Measurements from ENCODE around the gene ZNF580. TPM values are rescaled to one million over a fixed set of nuclear protein-coding genes. Genes with fewer than 3 reads are reported as not detected.
A peak's percentile ranks its signal among the peaks of the same experiment; 100 is the strongest.

The ZNF580 gene
- total RNA-seq, 1 donor from 2014 or later, result 81.2 TPM

DNA sequence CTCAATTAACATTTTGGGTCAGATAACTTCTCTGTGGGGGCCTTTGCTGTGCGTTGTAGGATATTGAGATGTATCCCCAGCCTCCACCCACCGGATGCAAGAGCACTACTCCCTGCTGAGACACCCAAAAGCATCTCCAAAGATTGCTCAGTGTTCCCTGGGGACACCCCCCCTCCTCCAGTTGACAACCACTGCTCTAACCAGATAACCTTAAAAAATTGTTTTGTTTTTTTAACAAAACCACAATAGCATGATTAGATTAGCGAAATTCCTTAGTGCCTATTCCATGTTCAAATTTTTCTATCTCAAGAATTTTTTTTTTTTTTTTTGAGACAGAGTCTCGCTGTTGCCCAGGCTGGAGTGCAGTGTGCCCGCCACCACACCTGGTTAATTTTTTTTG lies 31.6 kb downstream of the ZNF580 start:
- H3K9me3 Mint-ChIP-seq, result no peaks in the 10 kb centered on the region
- ATAC-seq (ENCODE audit: low read depth) (no peak), DNase-seq (no peak)
- ChIA-PET CTCF (interaction anchor here (1.9 kb wide), 1 partner anchor 40 kb away, joined by 21 read pairs; no protein-coding TSS in a partner anchor), POLR2A (interaction anchor here (1.1 to 1.8 kb wide), 2 partner anchors 10 to 18 kb away, joined by 6 to 10 read pairs; partner anchors contain the start of gene U2AF2)
- no peak overlapping the region for H3K4me3 Mint-ChIP-seq
- H3K27ac Mint-ChIP-seq, result peak overlapping the region; percentile 50
- H3K36me3 Mint-ChIP-seq (ENCODE audit: low read depth), result peaks cover 69% of the 10 kb centered on the region
- H3K27me3 Mint-ChIP-seq, result no peaks in the 10 kb centered on the region
- intact Hi-C loops (cut with micrococcal nuclease), result no loop called here
- peaks cover 43% of the 10 kb centered on the region for H3K4me1 Mint-ChIP-seq
- TF ChIP-seq, protein P1, sequence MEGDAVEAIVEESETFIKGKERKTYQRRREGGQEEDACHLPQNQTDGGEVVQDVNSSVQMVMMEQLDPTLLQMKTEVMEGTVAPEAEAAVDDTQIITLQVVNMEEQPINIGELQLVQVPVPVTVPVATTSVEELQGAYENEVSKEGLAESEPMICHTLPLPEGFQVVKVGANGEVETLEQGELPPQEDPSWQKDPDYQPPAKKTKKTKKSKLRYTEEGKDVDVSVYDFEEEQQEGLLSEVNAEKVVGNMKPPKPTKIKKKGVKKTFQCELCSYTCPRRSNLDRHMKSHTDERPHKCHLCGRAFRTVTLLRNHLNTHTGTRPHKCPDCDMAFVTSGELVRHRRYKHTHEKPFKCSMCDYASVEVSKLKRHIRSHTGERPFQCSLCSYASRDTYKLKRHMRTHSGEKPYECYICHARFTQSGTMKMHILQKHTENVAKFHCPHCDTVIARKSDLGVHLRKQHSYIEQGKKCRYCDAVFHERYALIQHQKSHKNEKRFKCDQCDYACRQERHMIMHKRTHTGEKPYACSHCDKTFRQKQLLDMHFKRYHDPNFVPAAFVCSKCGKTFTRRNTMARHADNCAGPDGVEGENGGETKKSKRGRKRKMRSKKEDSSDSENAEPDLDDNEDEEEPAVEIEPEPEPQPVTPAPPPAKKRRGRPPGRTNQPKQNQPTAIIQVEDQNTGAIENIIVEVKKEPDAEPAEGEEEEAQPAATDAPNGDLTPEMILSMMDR (IDR thresholded peaks at IDR 0.05), result no peak

DNA sequence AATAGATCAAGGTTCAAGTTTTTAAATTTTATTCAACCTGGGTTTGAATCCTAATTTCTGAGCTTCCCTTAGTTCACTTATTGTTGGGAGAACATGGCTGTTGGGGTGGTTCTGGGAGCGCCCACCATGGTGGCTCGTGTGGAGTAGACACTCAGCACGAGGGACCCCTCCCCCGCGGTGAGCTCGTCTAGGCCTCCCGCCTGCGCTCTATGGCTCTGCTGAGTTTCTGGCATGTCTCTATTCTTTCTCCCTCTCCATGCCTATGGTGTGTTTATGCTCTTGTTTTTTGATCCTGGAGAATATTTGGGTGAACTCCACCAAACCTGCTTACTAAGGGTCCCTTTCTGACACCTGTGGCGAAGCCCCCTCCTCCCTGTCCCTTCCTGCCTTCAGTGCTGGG lies 32.7 kb downstream of the ZNF580 start:
- ATAC-seq (ENCODE audit: low read depth) (no peak), DNase-seq (no peak)
- TF ChIP-seq, protein P1 (IDR thresholded peaks at IDR 0.05), result no peak
- POLR2A ChIA-PET, result interaction anchor here (1.0 to 1.1 kb wide), 2 partner anchors 19 to 42 kb away, joined by 4 to 5 read pairs; no protein-coding TSS in a partner anchor
- Mint-ChIP-seq H3K9me3 (no peaks in the 10 kb centered on the region), H3K4me3 (peak overlapping the region; percentile 13), H3K36me3 (ENCODE audit: low read depth) (peaks cover 67% of the 10 kb centered on the region), H3K27me3 (no peaks in the 10 kb centered on the region), H3K27ac (peak overlapping the region; percentile 39), H3K4me1 (peaks cover 54% of the 10 kb centered on the region)
- intact Hi-C loops (cut with micrococcal nuclease), result no loop called here
- CTCF ChIA-PET, result no interaction called here

GRCh38 chr19:55673889-55674288 lies 33.1 kb downstream of the ZNF580 start:
- intact Hi-C loops (cut with micrococcal nuclease), result loop anchor here (2.0 kb wide), 3 partner anchors 39 to 447 kb away; partner anchors contain the start of genes ZNF579 and ZNF787
- H3K27me3 Mint-ChIP-seq, result no peaks in the 10 kb centered on the region
- CTCF ChIA-PET, result no interaction called here
- H3K4me1 Mint-ChIP-seq, result peaks cover 58% of the 10 kb centered on the region
- ATAC-seq (ENCODE audit: low read depth) (no peak), DNase-seq (no peak)
- TF ChIP-seq, protein P1 (IDR thresholded peaks at IDR 0.05), result no peak
- peak overlapping the region; percentile 39 for H3K27ac Mint-ChIP-seq
- POLR2A ChIA-PET, result interaction anchor here (1.0 to 1.1 kb wide), 4 partner anchors 18 to 42 kb away, joined by 3 to 6 read pairs (median 4); partner anchors contain the start of gene U2AF2
- H3K9me3 Mint-ChIP-seq, result no peaks in the 10 kb centered on the region
- peaks cover 72% of the 10 kb centered on the region for H3K36me3 Mint-ChIP-seq (ENCODE audit: low read depth)
- H3K4me3 Mint-ChIP-seq, result peak overlapping the region; percentile 13

- peaks cover 63% of the 10 kb centered on the region for H3K4me1 Mint-ChIP-seq
- ChIA-PET CTCF (no interaction called here), POLR2A (interaction anchor here (1.1 kb wide), 2 partner anchors 18 to 20 kb away, joined by 3 to 6 read pairs; partner anchors contain the start of gene U2AF2)
- H3K27ac Mint-ChIP-seq, result peak overlapping the region; percentile 74
- H3K27me3 Mint-ChIP-seq, result no peaks in the 10 kb centered on the region
- ATAC-seq (ENCODE audit: low read depth) (no peak), DNase-seq (no peak)
- H3K9me3 Mint-ChIP-seq, result no peaks in the 10 kb centered on the region
- H3K36me3 Mint-ChIP-seq (ENCODE audit: low read depth), result peaks cover 72% of the 10 kb centered on the region
- H3K4me3 Mint-ChIP-seq, result peak overlapping the region; percentile 50
- TF ChIP-seq, protein P1 (IDR thresholded peaks at IDR 0.05), result no peak
- intact Hi-C loops (cut with micrococcal nuclease), result loop anchor here (2.0 kb wide), 3 partner anchors 40 to 446 kb away; partner anchors contain the start of genes ZNF579 and ZNF787
Measured at GRCh38 chr19:55674459-55674840, 33.6 kb downstream of the ZNF580 start.

DNA sequence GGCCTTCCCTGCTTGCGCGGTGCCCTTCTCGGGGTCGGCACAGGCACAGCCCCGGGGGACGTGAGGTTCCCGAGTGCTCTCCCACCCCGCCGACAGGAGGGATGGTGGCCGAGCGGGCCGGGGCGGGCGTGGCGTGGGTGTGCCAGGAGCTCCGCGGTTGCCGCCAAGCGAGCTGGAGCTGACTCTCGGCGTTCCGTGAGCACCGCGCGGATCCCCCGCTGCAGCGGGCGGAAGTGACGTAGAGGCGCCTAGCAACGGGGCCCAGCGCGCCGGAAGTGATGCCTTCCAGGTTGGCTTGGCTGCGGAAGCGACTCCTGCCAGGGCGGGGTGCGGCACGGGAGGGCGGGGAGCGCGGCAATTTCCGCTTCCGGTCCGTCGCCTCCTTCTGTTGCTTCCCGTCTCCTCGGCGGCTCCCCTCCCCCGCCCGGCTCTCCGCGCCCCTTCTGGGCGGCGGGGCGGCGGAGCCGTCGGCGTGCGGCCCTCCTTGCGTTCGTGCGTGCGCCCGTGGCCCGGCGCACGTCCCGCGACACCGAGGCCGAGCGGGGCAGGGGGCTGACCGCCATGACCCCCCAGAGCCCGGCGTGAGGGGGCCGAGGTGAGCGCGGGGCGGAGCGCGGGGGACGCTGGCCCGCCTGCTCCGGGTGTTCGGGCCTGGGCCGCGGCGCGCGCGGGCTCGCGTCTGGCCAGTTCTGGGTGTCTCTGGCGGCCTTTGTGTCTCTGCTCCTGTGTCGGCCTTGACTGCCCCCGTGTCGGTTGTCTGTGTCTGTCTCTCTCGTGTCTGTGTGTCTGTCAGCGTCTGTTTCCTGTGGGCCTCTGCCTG lies 34.2 kb downstream of the ZNF580 start, which contains the start of gene EPN1:
Gene EPN1, plus strand, starts transcription at position 386 of the 820 bp plus-strand sequence. CDS start 3,402 bp downstream, outside the sequence.
- H3K4me1 Mint-ChIP-seq, result peaks cover 69% of the 10 kb centered on the region
- intact Hi-C loops (cut with micrococcal nuclease), result loop anchor here (1.0 to 2.0 kb wide), 5 partner anchors 20 to 446 kb away; partner anchors contain the start of genes U2AF2, ZNF579 and ZNF787
- peaks cover 72% of the 10 kb centered on the region for H3K36me3 Mint-ChIP-seq (ENCODE audit: low read depth)
- CTCF ChIA-PET, result no interaction called here
- peak within 1 kb of the TSS; percentile 83 for H3K27ac Mint-ChIP-seq
- peak within 1 kb of the TSS; percentile 89 for H3K4me3 Mint-ChIP-seq
- ATAC-seq (ENCODE audit: low read depth), result peak; percentile 65
- no peaks in the 10 kb centered on the region for H3K27me3 Mint-ChIP-seq
- TF ChIP-seq, protein P1 (IDR thresholded peaks at IDR 0.05), result no peak
- POLR2A ChIA-PET, result interaction anchor here (1.1 to 2.1 kb wide), 3 partner anchors 19 to 21 kb away, joined by 3 to 10 read pairs (median 6); partner anchors contain the start of gene U2AF2
- peak; percentile 93 for DNase-seq
- H3K9me3 Mint-ChIP-seq, result no peaks in the 10 kb centered on the region

Measured in activated B cell treated with CpG ODN at 0.5 μM for 24 hours (primary cell).